ENCODE data around the gene OR1M1.

The OR1M1 gene

DNA sequence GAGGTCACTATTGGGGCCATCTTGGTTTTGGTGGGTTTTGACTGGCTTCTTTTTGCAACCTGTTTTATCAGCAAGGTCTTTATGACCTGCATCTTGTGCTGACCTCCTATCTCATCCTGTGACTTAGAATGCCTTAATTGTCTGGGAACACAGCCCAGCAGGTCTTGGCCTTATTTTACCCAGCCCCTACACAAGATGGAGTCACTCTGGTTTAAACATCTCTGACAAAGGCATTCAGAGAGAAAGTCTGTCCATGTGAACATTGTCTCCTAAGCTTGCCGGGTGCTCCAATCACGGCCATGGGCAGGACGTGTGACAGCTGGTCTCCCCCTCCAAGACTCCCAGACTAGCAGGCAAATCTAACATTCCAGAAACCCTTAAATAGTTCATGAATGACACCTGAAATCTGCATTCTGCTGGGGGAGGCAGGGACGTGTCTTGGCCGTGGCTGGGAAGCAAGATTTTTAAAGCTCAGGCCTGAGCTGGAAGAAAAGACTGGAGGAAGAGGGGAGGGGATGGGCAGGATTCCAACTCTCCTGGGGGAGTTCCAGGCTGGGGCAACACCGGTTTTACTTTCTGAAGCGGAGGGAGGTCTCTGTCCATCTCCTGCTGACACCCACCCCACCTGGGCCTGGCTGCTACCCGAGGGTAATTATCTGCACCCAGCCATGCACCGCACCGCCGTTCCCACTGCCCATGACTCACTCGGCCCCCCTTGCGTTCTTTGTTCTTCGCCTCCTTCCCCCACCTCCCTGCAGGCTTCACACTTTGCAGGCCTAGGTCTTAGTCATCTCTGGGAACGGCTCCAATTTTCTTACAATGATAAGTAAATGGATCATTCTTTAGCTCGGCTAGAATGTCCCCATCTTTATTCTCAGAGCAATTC, 11.6 kb upstream of the OR1M1 start:
- peak; percentile 18 for DNase-seq (ENCODE audit: low spot score)

DNA sequence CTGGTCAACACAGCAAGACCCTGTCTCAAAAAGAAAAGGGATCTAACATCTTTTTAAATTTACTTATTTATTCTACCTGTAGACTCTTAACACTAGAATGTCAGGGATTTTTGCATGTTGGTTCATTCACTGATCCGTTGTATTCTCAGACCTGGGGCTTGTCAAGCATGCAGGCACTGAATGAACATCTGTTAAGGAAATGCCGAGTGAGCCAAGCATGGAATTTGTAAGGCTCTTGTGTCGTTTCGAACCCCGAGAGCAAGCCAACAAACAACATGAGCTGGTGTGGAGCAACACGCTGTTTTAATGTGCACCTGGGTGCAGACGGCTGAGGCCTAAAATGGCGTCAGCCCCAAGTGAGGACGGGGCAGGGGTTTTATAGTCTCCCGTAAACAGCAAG, 10.0 kb upstream of the OR1M1 start:
- no peak for DNase-seq (ENCODE audit: low spot score)

DNA sequence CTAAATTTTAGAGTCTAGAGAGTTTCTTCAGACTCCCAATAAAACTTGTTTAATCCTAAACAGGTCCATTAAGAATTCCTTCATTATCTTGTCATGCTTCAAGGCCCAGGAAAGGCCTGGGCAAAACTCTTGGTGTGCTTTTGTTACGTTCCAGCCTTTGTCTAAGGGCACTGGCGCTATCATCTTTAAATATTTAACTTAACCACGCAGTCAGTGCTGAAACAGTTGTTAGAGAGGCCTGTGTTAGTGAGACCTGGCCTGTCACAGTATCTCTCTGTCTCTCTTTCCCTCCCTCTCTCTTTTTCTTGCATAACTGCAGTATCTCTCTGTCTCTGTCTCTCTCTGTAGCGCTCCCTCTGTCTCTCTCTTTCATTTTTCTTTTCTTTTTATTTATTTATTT, 8.2 kb upstream of the OR1M1 start:
- no peak for DNase-seq (ENCODE audit: low spot score)

DNA sequence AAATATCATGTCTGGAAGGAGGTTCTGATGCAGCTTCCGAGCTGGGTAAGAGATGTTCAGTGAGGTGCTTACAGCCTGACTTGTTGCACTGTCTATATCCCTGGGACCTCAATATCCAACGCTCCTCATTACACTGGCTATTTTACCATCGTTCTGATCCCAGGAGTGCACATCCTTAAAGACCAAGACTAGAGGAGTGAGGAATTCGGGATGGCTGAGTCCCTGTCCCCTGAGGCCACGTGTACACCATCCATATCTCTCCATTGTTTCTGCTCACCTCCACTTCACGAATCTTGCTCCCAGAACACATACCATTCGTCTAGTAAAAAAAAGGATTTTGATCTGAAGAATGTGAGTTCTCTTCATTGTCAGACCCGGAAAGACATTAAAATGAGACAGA, 20.5 kb downstream of the OR1M1 start, which contains the start of gene OR7G2:
Gene OR7G2 (minus strand): TSS at position 101 of the 400 bp plus-strand sequence. CDS start 4,232 bp downstream, outside the sequence.
- no peak for DNase-seq (ENCODE audit: low spot score)

DNA sequence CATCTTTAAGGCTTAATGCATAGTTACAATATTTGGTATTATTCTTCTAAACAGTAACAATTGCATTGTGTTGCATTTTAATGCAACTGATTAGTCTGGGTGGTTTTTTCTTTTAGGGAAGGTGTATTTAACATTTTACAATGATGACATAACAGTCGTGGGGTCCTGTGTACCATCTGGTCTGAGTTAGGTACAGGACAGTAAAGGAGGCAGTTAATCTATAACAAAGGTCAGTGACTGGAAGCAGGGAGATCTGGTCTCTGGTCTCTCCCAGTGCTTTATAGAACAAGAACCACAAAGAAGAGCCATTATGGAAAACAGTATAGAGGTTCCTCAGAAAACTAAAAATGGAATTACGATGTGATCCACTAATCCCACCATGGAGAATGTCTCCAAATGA, 23.1 kb downstream of the OR1M1 start:
- no peak for DNase-seq (ENCODE audit: low spot score)

DNA sequence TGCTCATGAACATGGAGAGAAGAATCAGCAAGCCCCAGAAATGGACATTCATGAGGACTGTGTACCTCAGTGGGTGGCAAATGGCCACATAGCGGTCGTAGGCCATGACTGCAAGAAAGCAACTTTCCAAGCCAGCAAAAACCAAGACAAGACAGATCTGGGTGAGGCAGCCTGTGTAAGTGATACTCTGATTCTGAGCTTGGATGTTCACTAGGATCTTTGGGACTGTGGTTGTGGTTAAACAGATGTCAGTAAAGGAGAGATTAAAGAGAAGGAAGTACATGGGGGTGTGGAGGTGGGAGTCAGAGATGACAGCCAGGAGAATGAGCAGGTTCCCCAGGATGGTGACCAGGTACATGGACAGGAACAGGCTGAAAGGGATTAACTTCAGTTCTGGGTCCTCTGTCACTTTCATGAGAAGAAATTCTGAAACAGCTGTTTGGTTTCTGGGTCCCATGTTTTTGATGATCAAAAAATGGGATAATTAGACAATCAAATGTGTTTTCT, 28.5 kb downstream of the OR1M1 start, which contains the start of gene OR7G1:
Gene OR7G1 (minus strand): TSS at position 457 of the 507 bp plus-strand sequence. CDS start 0 bp downstream, at position 457.
- no peak for DNase-seq (ENCODE audit: low spot score)

DNA sequence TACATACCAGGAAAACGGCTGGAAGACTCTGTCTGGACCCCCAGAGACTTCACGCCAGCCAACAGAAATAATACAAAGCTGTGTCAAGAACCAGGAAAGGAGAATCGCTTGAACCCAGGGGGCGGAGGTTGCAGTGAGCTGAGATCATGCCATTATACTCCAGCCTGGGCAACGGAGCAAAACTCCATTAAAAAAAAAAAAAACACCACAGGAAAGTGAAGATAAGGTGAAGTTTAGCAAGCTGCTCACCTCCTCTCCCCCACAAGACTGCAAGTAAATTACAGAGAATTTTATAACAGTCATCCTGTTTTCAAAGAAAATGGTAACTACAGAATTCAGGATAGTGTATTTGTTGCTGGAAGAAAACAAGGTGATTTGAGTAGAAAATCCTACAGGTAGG, 29.7 kb downstream of the OR1M1 start:
- DNase-seq (ENCODE audit: low spot score): no peak

DNA sequence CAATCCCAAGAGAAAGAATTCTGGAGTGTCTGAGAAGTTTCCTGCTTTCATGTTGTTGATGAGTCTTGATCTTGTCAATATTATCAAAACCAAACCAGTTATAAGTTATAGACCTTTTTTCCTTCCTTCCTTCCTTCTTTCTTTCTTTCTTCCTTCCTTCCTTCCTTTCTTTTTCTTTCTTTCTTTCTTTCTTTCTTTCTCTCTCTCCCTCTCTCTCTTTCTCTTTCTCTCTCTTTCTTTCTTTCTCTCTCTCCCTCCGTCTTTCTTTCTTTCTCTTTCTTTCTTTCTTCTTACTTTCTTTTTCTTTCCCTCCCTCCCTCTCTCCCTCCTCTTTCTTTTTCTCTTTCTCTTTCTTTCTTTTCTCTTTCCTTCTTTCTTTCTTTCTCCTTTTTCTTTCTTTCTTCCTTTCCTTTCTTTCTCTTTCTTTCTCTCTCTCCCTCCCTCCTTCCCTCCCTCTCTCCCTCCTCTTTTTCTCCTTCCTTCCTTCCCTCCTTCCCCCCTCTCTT, 40.1 kb downstream of the OR1M1 start, which contains the start of gene OR7G3:
Gene OR7G3 (minus strand): TSS at position 51 of the 506 bp plus-strand sequence. CDS start 0 bp downstream, at position 51.
- no peak for DNase-seq (ENCODE audit: low spot score)

DNA sequence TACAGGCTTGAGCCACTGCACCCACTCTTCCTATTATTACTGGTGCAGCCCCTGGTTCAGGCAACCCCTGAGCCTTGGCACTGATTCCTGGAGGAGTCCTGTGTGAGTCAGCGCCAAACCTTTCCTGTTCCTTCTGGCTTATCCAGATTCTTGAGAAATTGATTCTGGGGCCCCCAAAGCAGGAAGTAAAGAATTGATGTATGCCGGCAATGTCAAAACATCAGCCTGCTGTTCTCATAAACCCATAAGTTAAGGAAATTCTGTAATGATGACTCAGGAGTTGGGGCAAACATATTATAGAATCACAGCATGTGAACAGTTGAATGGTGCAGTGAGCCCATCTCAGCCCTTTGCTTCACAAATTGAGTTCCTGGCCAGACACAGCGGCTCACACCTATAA, 41.3 kb downstream of the OR1M1 start:
- no peak for DNase-seq (ENCODE audit: low spot score)

DNA sequence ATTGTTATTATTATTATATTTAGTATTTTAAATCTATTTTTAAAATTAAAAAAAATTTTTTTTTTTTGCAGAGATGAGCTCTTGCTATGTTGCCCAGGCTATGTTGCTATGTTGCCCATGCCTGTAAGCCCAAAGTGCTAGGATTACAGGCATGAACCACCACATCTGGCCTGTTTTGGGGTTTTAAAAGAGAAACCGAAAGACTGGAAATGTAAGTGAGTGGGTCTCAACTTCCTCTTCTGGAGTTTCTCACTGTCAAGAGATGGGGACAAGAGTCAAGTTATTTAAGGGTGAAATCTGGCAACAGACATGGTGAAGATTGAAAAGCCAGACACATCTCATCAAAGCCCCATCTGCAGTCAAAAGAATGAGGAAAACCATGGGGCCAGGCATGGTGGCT, 44.1 kb downstream of the OR1M1 start:
- no peak for DNase-seq (ENCODE audit: low spot score)

DNA sequence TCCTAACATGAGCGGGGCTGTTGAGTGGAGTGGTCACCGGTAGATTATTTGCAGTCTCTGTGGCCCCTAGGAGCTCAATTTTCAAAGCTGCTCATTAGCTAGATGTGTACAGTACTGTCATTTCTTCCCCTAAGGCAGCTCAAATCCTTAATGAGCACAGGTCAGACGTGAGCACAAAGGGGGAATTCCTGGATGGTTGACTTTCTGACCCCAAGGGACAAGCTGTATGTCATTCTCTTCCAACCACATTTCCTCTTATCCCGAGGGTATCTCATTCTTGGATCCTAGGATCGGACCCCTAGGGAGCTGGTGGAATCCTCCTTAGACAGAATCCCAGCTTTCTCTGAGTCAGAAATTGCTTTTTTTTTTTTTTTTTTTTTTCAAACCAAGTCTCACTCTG, 45.6 kb downstream of the OR1M1 start:
- no peak for DNase-seq (ENCODE audit: low spot score)

DNA sequence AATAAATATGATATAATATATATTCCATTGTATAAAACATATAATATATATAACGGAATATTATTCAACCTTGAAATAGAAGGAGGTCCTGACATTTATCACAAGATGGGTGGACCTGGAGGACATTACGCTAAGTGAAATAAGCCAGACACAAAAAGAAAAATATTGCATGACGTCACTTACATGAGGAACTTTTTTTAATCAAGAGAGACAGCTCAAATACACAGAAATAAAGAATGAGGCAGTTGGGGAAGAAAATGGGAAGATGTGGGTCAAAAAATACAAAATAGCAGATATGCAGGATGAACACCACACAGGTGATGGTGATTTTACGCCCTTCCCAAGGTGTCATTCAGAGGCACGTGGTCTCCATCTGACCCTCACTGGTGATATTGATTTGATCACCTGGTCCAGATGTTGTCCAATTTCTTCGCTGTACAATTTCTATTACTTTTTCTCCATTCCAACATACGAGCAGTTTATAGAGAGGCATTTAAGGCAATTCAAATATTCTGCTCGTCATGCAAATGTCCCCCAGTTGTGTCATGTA, 52.8 kb downstream of the OR1M1 start:
- no peak for DNase-seq (ENCODE audit: low spot score)

DNA sequence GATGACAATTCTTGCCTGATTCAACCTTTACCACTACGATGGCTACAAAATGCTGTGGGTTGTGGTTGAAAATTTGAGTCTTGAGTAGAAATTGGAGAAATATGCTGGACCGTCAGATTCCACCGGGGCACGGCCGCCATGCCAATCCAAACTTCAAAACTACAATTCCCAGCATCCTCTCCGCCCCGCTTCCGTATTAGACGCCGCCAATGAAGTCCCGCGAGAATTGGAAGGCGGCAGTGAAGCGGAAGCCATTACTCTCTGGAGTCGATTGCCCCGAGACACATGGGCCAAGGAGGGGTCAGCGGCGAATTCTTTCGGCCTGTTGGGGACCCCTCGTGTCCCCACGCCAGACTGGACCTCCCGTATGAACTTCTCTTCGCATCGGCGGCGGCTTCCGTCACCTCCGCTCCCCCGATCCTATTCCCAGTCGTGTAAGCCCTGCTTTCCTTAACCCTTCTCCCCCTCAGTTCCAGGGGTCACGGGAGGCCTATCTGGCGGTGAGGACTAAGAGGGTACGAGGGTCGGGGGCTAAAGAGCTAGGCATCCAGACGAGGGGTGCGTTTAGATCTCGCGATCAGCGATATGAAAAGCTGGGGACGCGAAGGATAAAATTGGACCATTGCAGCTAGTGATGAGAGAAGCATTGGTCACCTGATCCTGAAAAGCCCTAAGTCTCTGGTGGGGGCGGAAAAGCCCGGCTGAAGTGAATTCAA, 53.5 kb downstream of the OR1M1 start, which contains the start of gene ZNF317:
Gene ZNF317 (plus strand): TSS at position 239 of the 716 bp plus-strand sequence. CDS start 15,620 bp downstream, outside the sequence.
- peak; percentile 70 for DNase-seq (ENCODE audit: low spot score)

DNA sequence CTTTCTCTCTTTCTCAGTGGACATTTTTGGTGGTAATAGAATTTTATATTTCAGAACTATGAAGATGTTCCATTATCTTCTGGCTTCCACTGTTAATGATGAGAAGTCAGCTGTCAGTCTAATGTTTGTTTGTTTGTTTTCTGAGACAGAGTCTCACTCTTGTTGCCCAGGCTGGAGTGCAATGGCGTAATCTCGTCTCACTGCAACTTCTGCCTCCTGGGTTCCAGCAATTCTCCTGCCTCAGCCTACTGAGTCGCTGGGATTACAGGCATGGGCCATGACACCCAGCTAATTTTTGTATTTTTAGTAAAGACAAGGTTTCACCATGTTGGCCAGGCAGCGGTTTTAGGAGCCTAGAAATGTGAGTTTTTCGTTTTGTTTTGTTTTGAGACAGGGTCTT, 58.1 kb downstream of the OR1M1 start:
- DNase-seq (ENCODE audit: low spot score): no peak

All from HuH-7.5 (cell line).